ENCODE measurements around the gene YARS1. TPM values are rescaled to one million over a fixed set of nuclear protein-coding genes. Genes with fewer than 3 reads are reported as not detected.
A peak's percentile ranks its signal among the peaks of the same experiment; 100 is the strongest.

The YARS1 gene
- polyA plus RNA-seq (2013, experiment 1 of 2) = 132 TPM
- 122 TPM for polyA plus RNA-seq (2013, experiment 2 of 2)

DNA sequence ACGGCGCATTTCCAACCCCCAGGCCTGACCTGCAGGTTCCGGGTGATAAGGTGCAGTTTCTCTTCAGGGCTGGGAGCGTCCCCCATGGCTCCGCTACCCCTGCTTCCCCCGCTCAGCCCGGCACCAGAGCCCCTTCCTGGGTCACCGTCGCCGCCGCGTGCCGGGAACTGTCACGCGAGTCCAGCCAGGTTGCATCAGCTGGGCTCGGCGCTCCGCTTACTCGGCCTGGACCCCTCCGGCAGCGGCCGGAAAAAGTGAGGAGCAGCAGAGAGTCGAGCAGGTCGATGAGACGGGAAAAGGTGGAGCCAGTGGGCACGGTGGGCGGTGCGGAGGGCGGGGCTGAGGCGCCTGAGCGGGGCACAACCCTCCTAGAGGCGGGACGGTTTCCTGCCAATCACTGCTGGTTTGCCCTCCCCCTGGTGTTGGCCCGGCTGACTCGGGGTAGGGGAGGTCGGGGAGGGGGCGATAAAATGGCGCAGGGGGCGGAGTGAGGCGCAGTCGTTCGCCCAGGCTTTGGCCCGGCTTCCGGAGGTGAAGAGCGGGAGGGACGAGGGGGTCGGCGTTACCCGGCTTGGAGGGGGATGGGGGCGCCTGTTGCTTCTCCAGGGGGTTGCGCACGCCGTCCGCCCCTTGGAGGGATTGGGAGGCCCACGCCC, at the start of gene YARS1, which contains the start of gene S100PBP:
YARS1 (minus strand) TSS at position 200 of the 656 bp plus-strand sequence; CDS start at position 86, 114 bp downstream.
S100PBP (plus strand) TSS at position 495 of the 656 bp plus-strand sequence. CDS start 8,447 bp downstream, outside the sequence.
- peaks cover 24% of the 10 kb centered on the region for H3K4me1 ChIP-seq (ENCODE audit: insufficient read depth, low read length)
- no peaks in the 10 kb centered on the region for H3K27me3 ChIP-seq (ENCODE audit: insufficient read depth, low read length)
- peak within 1 kb of the TSS; percentile 93 for H3K4me3 ChIP-seq (ENCODE audit: low read length)
- peak within 1 kb of the TSS; percentile 99 for H3K27ac ChIP-seq (ENCODE audit: low read depth, low read length)
- WGBS = under 1% methylated on average over 55 of the region's 55 CpGs
- peaks cover 6% of the 10 kb centered on the region for H3K36me3 ChIP-seq (ENCODE audit: insufficient read depth, low read length)
- no peaks in the 10 kb centered on the region for H3K9me3 ChIP-seq (ENCODE audit: insufficient read depth, low read depth, low read length)
- H3K9ac ChIP-seq (ENCODE audit: low read depth, low read length) = peak within 1 kb of the TSS; percentile 98

DNA sequence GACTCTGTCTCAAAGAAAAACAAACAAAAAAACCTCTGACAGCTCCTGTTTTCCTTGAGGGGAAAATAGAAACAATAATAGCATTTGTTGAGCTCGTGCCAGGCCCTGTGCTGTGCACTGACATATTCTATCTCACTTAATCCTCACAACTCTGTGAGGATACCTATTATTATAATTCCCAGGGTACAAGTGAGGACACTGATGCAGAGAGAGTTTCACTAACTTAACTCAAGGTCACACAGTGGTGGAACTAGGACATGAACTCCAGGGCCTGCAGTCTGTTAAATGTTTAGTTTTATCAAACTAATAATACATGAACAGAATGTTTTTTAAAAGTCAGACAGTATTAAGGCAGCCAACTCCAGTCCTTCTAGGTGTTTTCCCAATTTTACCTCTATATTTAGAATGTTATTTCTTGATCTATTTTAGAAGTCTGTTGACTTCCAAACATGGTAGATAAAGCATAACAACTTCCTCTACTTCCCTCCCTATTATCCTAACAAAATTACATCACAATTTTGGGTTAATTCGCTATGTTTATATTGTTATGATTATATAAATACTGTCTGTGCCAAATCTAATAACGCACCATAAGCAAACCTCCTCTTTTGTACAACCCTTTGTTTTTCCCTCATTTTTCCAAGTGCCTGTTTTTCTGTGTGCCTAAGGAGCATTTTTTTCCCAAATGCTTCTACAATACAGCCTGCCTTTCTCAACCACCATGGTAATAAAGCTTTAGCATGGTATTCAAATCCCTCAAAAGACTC, 48.7 kb upstream of the YARS1 start:
- no peaks in the 10 kb centered on the region for H3K9me3 ChIP-seq (ENCODE audit: insufficient read depth, low read depth, low read length)
- 94% methylated on average over 2 of the region's 3 CpGs for whole genome bisulfite sequencing
- H3K27me3 ChIP-seq (ENCODE audit: insufficient read depth, low read length) = peaks cover 18% of the 10 kb centered on the region
- H3K9ac ChIP-seq (ENCODE audit: low read depth, low read length) = no peak overlapping the region
- no peak overlapping the region for H3K4me3 ChIP-seq (ENCODE audit: low read length)
- no peak overlapping the region for H3K27ac ChIP-seq (ENCODE audit: low read depth, low read length)
- peaks cover 4% of the 10 kb centered on the region; the same call in 1 of the 2 replicates for H3K4me1 ChIP-seq (ENCODE audit: insufficient read depth, low read length)
- peaks cover 9% of the 10 kb centered on the region for H3K36me3 ChIP-seq (ENCODE audit: insufficient read depth, low read length)

DNA sequence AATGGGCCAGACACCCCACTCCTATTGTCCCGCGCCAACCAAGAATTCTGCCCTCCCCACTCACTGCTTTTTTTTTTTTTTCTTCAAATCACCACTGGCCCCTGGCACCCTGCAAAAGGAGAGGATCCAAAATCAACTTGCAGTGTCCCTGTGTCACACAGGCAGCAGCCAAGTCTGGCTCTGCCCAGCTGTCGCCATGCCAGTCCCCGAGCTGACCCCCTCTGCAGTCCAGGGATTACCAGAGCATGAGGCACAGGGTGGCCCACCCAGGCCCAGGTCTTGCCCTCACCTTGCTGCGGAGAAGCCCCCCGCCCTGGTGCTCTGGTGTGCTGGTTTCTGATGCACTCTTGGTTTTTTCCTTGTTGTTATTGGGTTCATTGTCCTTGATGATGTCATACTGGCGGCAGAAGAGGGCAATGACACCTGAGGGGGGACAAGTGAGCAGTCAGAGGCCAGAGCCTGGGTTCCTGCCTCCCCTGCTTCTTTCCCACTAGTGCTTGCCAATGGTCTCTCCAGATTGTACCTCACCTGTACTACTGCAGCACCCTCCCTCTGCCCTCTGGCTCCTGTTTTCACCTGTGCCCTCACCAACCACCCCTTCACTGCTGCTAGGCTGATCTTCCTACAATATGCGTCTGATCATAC, 47.3 kb upstream of the YARS1 start:
- Histone ChIP-seq H3K4me1 (ENCODE audit: insufficient read depth, low read length) (no peaks in the 10 kb centered on the region), H3K9ac (ENCODE audit: low read depth, low read length) (no peak overlapping the region), H3K27me3 (ENCODE audit: insufficient read depth, low read length) (peaks cover 7% of the 10 kb centered on the region), H3K36me3 (ENCODE audit: insufficient read depth, low read length) (peaks cover 11% of the 10 kb centered on the region), H3K4me3 (ENCODE audit: low read length) (no peak overlapping the region), H3K27ac (ENCODE audit: low read depth, low read length) (no peak overlapping the region), H3K9me3 (ENCODE audit: insufficient read depth, low read depth, low read length) (no peaks in the 10 kb centered on the region)
- 95% methylated on average over 8 of the region's 8 CpGs for WGBS

DNA sequence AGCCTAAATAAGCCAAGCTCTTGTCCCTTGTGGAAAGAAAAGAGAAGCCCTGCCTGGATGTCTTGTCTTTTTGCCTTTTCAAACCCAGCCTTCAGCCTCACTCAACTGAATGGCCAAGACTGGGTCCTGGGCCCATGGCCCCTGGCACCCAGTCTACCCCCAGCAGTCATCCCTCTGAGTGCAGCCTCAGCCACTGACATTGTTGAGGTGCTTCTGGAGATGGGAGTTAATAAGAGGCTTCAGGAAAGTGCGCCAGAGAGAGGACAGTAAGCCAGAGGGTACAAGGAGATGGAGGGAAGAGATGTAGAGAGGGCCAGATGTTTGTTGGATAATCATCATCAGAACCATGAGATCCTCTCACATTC, 46.7 kb upstream of the YARS1 start:
- no peak overlapping the region for H3K4me3 ChIP-seq (ENCODE audit: low read length)
- peaks cover 1% of the 10 kb centered on the region; the same call in 1 of the 2 replicates for H3K27me3 ChIP-seq (ENCODE audit: insufficient read depth, low read length)
- H3K27ac ChIP-seq (ENCODE audit: low read depth, low read length) = no peak overlapping the region
- no peak overlapping the region for H3K9ac ChIP-seq (ENCODE audit: low read depth, low read length)
- peaks cover 11% of the 10 kb centered on the region for H3K36me3 ChIP-seq (ENCODE audit: insufficient read depth, low read length)
- 93% methylated on average over 1 of the region's 1 CpG for WGBS
- H3K9me3 ChIP-seq (ENCODE audit: insufficient read depth, low read depth, low read length) = no peaks in the 10 kb centered on the region
- H3K4me1 ChIP-seq (ENCODE audit: insufficient read depth, low read length) = no peaks in the 10 kb centered on the region

DNA sequence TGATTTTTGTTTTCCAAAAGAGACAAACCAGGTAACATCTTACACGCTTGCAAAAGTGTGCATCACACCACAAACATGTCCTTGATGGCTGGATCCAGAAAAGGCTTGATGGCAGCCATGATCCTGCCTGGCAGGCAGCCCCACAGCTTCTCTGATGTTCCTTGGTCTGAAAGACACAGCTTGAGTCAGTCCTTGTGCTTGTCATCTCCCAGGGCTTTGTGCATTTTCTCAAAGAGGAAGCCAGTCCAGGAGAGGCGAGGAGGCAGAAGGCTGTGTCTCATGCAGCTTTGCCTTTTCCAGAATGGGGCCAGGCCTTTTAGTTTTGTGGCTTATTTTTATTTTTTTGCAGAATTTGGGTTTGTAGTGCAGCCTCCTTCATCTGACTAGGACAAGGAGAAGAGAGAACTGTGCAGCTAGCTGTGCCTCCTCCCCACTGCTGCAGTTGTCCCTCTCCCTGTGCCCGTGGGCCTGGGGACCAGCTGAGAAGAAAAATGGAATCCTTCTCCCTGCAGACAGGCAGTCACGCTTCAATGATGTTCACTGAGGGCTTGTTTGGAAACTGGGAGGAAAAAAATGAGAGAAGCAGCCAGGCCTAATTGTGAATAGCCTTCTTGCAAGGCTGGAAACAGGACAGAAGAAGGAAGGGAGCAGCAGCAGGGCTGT, 46.2 kb upstream of the YARS1 start:
- peaks cover 14% of the 10 kb centered on the region for H3K36me3 ChIP-seq (ENCODE audit: insufficient read depth, low read length)
- 87% methylated on average over 4 of the region's 4 CpGs for WGBS

DNA sequence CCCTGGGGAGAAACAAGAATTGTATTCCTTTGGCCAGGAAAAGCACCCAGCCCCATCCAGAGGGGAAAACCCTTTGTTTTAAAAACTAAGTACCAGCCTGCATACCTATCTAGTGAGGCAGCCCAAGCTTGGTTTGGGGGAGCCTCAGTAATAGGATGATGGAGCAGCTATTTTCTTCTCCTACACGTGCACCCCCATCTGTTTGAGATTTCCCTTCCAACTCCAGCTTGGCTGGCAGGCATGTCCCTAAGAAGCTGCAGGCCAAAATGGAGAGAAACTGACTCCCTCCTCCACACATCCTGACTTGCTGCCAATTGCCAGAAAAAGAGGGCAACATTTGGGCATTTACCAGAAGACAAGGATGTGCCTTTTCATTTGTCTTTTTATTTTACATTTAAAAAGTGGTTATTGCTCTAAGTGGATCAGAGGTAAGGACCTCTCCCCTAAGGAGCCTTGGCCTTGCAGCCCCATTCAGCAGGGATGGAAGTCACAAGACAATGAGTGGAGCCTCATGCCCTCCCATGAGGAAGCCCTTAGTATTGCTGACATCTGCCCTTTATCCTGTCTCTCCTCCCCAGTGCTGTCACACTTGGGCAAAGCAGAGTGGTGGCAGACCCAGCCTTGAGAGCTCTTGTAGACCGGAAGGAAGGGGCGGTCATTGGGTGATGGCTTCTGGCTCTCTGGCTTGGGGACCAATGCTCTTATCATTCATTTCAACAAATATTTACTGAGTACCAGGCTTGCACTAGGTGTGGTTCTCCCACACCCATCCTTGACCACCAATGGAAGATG, 44.9 kb upstream of the YARS1 start:
- Histone ChIP-seq H3K27ac (ENCODE audit: low read depth, low read length) (no peak overlapping the region), H3K36me3 (ENCODE audit: insufficient read depth, low read length) (peaks cover 20% of the 10 kb centered on the region), H3K27me3 (ENCODE audit: insufficient read depth, low read length) (no peaks in the 10 kb centered on the region), H3K4me3 (ENCODE audit: low read length) (no peak overlapping the region), H3K9me3 (ENCODE audit: insufficient read depth, low read depth, low read length) (no peaks in the 10 kb centered on the region), H3K4me1 (ENCODE audit: insufficient read depth, low read length) (no peaks in the 10 kb centered on the region), H3K9ac (ENCODE audit: low read depth, low read length) (no peak overlapping the region)
- WGBS = 88% methylated on average over 3 of the region's 3 CpGs

More for the DNA sequence above, 46.2 kb upstream of the YARS1 start:
- Histone ChIP-seq H3K27me3 (ENCODE audit: insufficient read depth, low read length) (no peaks in the 10 kb centered on the region), H3K9ac (ENCODE audit: low read depth, low read length) (no peak overlapping the region), H3K27ac (ENCODE audit: low read depth, low read length) (no peak overlapping the region), H3K4me3 (ENCODE audit: low read length) (no peak overlapping the region), H3K4me1 (ENCODE audit: insufficient read depth, low read length) (no peaks in the 10 kb centered on the region), H3K9me3 (ENCODE audit: insufficient read depth, low read depth, low read length) (no peaks in the 10 kb centered on the region)

DNA sequence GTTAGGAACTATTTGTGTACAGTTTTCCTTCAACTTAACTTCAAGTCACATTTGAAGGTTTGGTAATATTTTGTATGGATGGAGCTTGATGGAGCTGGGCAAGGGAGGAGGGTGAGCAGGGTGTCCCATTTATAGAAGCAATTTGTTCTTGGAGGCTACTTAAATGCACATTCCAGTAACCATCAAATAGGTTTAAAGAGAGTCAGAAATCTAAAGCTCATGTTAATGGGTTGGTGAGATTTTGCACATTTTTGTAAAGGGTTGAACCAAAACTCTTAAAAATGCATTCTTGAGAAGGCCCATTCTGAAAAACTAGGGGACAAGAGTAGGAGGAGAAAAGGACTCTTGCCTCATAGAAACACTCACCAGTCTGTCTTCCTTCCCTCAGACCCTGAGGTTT, 43.4 kb upstream of the YARS1 start:
- Histone ChIP-seq H3K27me3 (ENCODE audit: insufficient read depth, low read length) (no peaks in the 10 kb centered on the region), H3K9me3 (ENCODE audit: insufficient read depth, low read depth, low read length) (no peaks in the 10 kb centered on the region), H3K27ac (ENCODE audit: low read depth, low read length) (no peak overlapping the region), H3K36me3 (ENCODE audit: insufficient read depth, low read length) (peaks cover 36% of the 10 kb centered on the region), H3K4me1 (ENCODE audit: insufficient read depth, low read length) (no peaks in the 10 kb centered on the region), H3K4me3 (ENCODE audit: low read length) (no peak overlapping the region), H3K9ac (ENCODE audit: low read depth, low read length) (no peak overlapping the region)

DNA sequence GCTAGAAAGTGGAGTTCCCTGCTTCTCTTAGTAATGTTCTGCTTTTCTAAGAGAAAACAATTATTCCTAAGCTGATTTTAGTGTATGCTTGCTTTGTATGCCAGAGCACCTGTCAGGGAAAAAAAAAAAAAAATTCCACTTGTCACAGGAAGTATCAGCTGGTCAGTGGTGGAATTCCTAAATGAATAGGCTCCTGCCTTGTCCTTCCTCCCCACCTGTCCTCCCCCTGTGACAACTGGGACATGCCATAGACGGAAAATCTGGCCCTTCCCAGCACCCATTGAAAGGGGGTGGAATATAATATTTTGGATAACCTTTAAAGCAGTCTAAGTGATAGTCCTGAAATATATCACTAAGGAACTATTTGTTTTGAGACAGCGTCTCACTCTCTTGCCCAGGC, 42.8 kb upstream of the YARS1 start:
- Histone ChIP-seq H3K27me3 (ENCODE audit: insufficient read depth, low read length) (no peaks in the 10 kb centered on the region), H3K36me3 (ENCODE audit: insufficient read depth, low read length) (peaks cover 42% of the 10 kb centered on the region), H3K27ac (ENCODE audit: low read depth, low read length) (no peak overlapping the region), H3K4me1 (ENCODE audit: insufficient read depth, low read length) (no peaks in the 10 kb centered on the region), H3K9me3 (ENCODE audit: insufficient read depth, low read depth, low read length) (no peaks in the 10 kb centered on the region), H3K9ac (ENCODE audit: low read depth, low read length) (no peak overlapping the region), H3K4me3 (ENCODE audit: low read length) (no peak overlapping the region)
- 85% methylated on average over 1 of the region's 2 CpGs for WGBS

DNA sequence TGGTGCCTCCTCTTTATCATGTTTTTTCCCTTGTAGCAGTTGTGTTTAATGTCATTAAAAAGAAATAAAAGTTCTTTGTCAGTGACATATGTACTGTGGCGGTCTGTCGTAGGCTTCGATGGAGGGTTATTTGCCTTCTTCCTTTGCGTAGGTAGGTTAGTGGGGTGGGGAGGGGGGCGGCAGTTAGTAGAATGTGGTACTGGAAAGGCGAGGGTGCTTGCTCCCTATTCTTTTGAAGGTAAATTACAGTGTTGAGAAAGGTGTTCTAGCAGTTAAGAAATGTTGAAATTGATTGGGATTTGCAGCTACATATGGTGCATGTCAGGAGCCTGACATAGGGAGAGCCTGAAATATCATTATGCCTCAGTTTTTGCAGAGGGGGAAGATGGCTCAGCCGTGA, 41.6 kb upstream of the YARS1 start:
- peaks cover 53% of the 10 kb centered on the region for H3K36me3 ChIP-seq (ENCODE audit: insufficient read depth, low read length)
- no peak overlapping the region for H3K4me3 ChIP-seq (ENCODE audit: low read length)
- WGBS = 88% methylated on average over 7 of the region's 7 CpGs
- H3K4me1 ChIP-seq (ENCODE audit: insufficient read depth, low read length) = no peaks in the 10 kb centered on the region
- no peak overlapping the region for H3K27ac ChIP-seq (ENCODE audit: low read depth, low read length)
- no peaks in the 10 kb centered on the region for H3K9me3 ChIP-seq (ENCODE audit: insufficient read depth, low read depth, low read length)
- H3K9ac ChIP-seq (ENCODE audit: low read depth, low read length) = no peak overlapping the region
- no peaks in the 10 kb centered on the region for H3K27me3 ChIP-seq (ENCODE audit: insufficient read depth, low read length)

DNA sequence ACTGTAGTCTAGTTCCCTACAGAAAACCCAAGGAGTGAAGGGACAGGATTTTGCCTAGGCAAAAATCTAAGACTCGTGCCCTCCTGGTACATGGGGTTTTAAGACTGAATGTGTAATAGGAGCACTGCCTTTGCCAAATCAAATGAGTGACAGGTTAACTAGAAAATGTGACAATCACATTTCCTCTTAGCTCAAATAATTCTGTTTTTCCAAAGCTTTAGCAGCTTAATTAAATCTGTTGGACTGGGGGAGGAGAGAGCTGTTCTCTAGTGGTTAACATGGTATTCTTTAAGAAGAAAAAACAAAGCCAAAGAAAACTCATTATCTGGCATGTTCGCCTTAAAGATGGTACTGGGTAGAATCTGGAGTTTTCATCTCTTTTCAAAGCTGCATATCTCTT, 41.0 kb upstream of the YARS1 start:
- H3K36me3 ChIP-seq (ENCODE audit: insufficient read depth, low read length) = peaks cover 58% of the 10 kb centered on the region
- 88% methylated on average over 2 of the region's 2 CpGs for WGBS

More for the DNA sequence above, 41.0 kb upstream of the YARS1 start:
- H3K4me3 ChIP-seq (ENCODE audit: low read length) = no peak overlapping the region
- H3K27ac ChIP-seq (ENCODE audit: low read depth, low read length) = no peak overlapping the region
- H3K9ac ChIP-seq (ENCODE audit: low read depth, low read length) = no peak overlapping the region
- H3K9me3 ChIP-seq (ENCODE audit: insufficient read depth, low read depth, low read length) = no peaks in the 10 kb centered on the region
- no peaks in the 10 kb centered on the region for H3K27me3 ChIP-seq (ENCODE audit: insufficient read depth, low read length)
- H3K4me1 ChIP-seq (ENCODE audit: insufficient read depth, low read length) = no peaks in the 10 kb centered on the region

All from HUES64 (cell line).